ENCODE results near the gene ZNF226.
"Not testable (repeated sequence)": the region's sequence is repeated elsewhere in the genome, so short reads cannot be mapped to it uniquely, and the experiment has no call there.

Gene ZNF226

GRCh38 chr19:44164673-44165512 is at the start of gene ZNF226:
TSS of gene ZNF226 (plus strand) at chr19:44165100. CDS start at chr19:44170081, 4,981 bp downstream.
- Histone ChIP-seq H3K27ac (ENCODE audit: low read depth, low read length) (peak within 1 kb of the TSS; percentile 4; the same call in 1 of the 2 replicates), H3K27me3 (ENCODE audit: control insufficient read depth, low read length) (no peaks in the 10 kb centered on the region), H3K9me3 (ENCODE audit: control insufficient read depth, insufficient read depth, low read length) (peaks cover 34% of the 10 kb centered on the region), H3K9me2 (replicated peaks; ENCODE audit: control insufficient read depth, low read length) (no peaks in the 10 kb centered on the region), H3K36me3 (ENCODE audit: control insufficient read depth, low read length) (peaks cover 36% of the 10 kb centered on the region), H4K20me1 (ENCODE audit: control insufficient read depth, insufficient read depth, low read depth, low read length) (no peaks in the 10 kb centered on the region), H3F3A (ENCODE audit: control insufficient read depth, insufficient read depth) (no peaks in the 10 kb centered on the region), H3K4me1 (ENCODE audit: control insufficient read depth, low read length) (peaks cover 14% of the 10 kb centered on the region), H3K4me2 (ENCODE audit: low read length) (peak within 1 kb of the TSS; percentile 65), H3K4me3 (ENCODE audit: low read length) (peak within 1 kb of the TSS; percentile 71), H3K79me2 (ENCODE audit: control insufficient read depth, low read length) (no peaks in the 10 kb centered on the region)
- TF ChIP-seq CTCF (IDR thresholded peaks at IDR 0.05; ENCODE audit: low read depth, low read length, poor library complexity, severe bottlenecking) = no peak
- no peak for TF ChIP-seq EZH2phosphoT487 (IDR thresholded peaks at IDR 0.05; ENCODE audit: borderline replicate concordance, low read length)

- not testable (repeated sequence) for H3K36me3 ChIP-seq (ENCODE audit: control insufficient read depth, low read length)
These were observed 43.7 kb upstream of the ZNF226 start for GRCh38 chr19:44121162-44121561.

GRCh38 chr19:44131955-44132354 is 32.9 kb upstream of the ZNF226 start:
- Histone ChIP-seq H3K9me3 (ENCODE audit: control insufficient read depth, insufficient read depth, low read length) (peaks cover 14% of the 10 kb centered on the region; the same call in 1 of the 2 replicates), H3K9me2 (replicated peaks; ENCODE audit: control insufficient read depth, low read length) (no peaks in the 10 kb centered on the region), H3K4me3 (ENCODE audit: low read length) (no peak overlapping the region), H3K4me1 (ENCODE audit: control insufficient read depth, low read length) (no peaks in the 10 kb centered on the region), H3K79me2 (ENCODE audit: control insufficient read depth, low read length) (no peaks in the 10 kb centered on the region), H3K27ac (ENCODE audit: low read depth, low read length) (no peak overlapping the region), H4K20me1 (ENCODE audit: control insufficient read depth, insufficient read depth, low read depth, low read length) (no peaks in the 10 kb centered on the region), H3K27me3 (ENCODE audit: control insufficient read depth, low read length) (no peaks in the 10 kb centered on the region), H3K36me3 (ENCODE audit: control insufficient read depth, low read length) (no peaks in the 10 kb centered on the region), H3F3A (ENCODE audit: control insufficient read depth, insufficient read depth) (no peaks in the 10 kb centered on the region), H3K4me2 (ENCODE audit: low read length) (no peak overlapping the region)
- TF ChIP-seq EZH2phosphoT487 (IDR thresholded peaks at IDR 0.05; ENCODE audit: borderline replicate concordance, low read length) = no peak
- no peak for TF ChIP-seq CTCF (IDR thresholded peaks at IDR 0.05; ENCODE audit: low read depth, low read length, poor library complexity, severe bottlenecking)

More at GRCh38 chr19:44121162-44121561, 43.7 kb upstream of the ZNF226 start:
- H3K4me2 ChIP-seq (ENCODE audit: low read length); H3K4me3 ChIP-seq (ENCODE audit: low read length); H4K20me1 ChIP-seq (ENCODE audit: control insufficient read depth, insufficient read depth, low read depth, low read length); H3K9me2 ChIP-seq (replicated peaks; ENCODE audit: control insufficient read depth, low read length); H3K27me3 ChIP-seq (ENCODE audit: control insufficient read depth, low read length); H3F3A ChIP-seq (ENCODE audit: control insufficient read depth, insufficient read depth); H3K27ac ChIP-seq (ENCODE audit: low read depth, low read length); H3K79me2 ChIP-seq (ENCODE audit: control insufficient read depth, low read length); H3K9me3 ChIP-seq (ENCODE audit: control insufficient read depth, insufficient read depth, low read length); H3K4me1 ChIP-seq (ENCODE audit: control insufficient read depth, low read length): not testable (repeated sequence)

Data from DOHH2 (cell line).